ENCODE data around the gene MBNL2.

The MBNL2 gene

DNA sequence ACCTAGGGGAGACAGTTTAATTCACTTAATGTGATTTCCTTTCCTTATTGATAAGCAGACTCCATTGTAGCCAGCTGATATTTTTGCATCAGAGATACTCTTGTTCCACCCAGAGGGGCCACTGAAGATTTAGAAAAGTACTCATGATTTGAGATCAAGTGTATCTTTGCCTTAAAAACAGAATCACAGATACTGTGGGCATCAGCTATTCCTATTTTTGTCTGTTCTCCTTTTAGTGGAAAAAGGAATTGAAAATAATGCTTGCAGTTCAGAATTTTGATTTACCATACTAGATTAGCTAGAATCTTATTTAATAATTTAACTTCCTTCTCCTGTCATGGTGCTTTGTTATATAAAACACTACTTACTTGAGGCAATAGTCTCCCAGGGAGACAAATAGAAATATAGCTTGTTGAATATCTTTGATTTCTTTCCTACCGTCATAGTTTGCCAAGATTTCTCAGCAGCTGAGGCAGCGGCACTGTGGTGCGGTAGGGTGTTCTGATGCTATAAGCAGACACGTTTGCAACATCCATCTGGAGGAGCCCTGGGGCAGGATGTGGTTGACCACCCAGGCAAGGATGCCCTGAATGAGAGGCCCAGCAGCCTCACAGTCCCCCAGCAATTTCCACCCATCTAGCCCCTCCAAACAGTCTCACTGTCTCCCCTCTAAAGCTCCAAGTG, 164.8 kb downstream of the MBNL2 start:
- H3K4me3 ChIP-seq (ENCODE audit: low read depth, low read length), result no peak overlapping the region
- no peak for TF ChIP-seq CTCF (conservative IDR thresholded peaks at IDR 0.05; ENCODE audit: low read depth, low read length)
- peak; percentile 25 for DNase-seq (ENCODE audit: low read depth)

- TF ChIP-seq CTCF (conservative IDR thresholded peaks at IDR 0.05; ENCODE audit: low read depth, low read length), result no peak
- no peak overlapping the region for H3K4me3 ChIP-seq (ENCODE audit: low read depth, low read length)
- no peak for DNase-seq (ENCODE audit: low read depth)
These were observed 165.3 kb downstream of the MBNL2 start for GRCh38 chr13:97387485-97387839.

- no peak for TF ChIP-seq CTCF (conservative IDR thresholded peaks at IDR 0.05; ENCODE audit: low read depth, low read length)
- no peak overlapping the region for H3K4me3 ChIP-seq (ENCODE audit: low read depth, low read length)
- no peak for DNase-seq (ENCODE audit: low read depth)
These were observed 165.8 kb downstream of the MBNL2 start for GRCh38 chr13:97387890-97388289.

GRCh38 chr13:97388373-97388772, 166.2 kb downstream of the MBNL2 start:
- TF ChIP-seq CTCF (conservative IDR thresholded peaks at IDR 0.05; ENCODE audit: low read depth, low read length), result no peak
- no peak overlapping the region for H3K4me3 ChIP-seq (ENCODE audit: low read depth, low read length)
- no peak for DNase-seq (ENCODE audit: low read depth)

GRCh38 chr13:97390941-97391600, 168.9 kb downstream of the MBNL2 start:
- TF ChIP-seq CTCF (conservative IDR thresholded peaks at IDR 0.05; ENCODE audit: low read depth, low read length), result no peak
- H3K4me3 ChIP-seq (ENCODE audit: low read depth, low read length), result no peak overlapping the region
- DNase-seq (ENCODE audit: low read depth), result peak; percentile 64

DNA sequence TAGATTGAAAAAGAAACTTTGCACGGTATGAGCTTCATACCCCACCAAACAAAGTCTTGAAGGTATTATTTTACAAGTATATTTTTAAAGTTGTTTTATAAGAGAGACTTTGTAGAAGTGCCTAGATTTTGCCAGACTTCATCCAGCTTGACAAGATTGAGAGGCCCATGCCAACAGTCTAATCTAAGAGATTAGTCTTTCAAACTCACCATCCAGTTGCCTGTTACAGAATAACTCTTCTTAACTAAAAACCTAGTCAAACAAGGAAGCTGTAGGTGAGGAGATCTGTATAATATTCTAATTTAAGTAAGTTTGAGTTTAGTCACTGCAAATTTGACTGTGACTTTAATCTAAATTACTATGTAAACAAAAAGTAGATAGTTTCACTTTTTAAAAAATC, 169.9 kb downstream of the MBNL2 start:
- no peak for DNase-seq (ENCODE audit: low read depth)
- H3K4me3 ChIP-seq (ENCODE audit: low read depth, low read length), result no peak overlapping the region
- TF ChIP-seq CTCF (conservative IDR thresholded peaks at IDR 0.05; ENCODE audit: low read depth, low read length), result no peak

- no peak for DNase-seq (ENCODE audit: low read depth)
- H3K4me3 ChIP-seq (ENCODE audit: low read depth, low read length), result no peak overlapping the region
- no peak for TF ChIP-seq CTCF (conservative IDR thresholded peaks at IDR 0.05; ENCODE audit: low read depth, low read length)
These were observed 172.4 kb downstream of the MBNL2 start for GRCh38 chr13:97394542-97394941.
